Neuronal stem cell (in vitro differentiated cells): Measurements from ENCODE around the gene ZNF224.

Experiments used
- DNase-seq: peaks from one replicate; pipeline ENCODE4 v3.0.0-alpha.2; 2013; ENCODE audit warnings: low spot score
- H2AFZ ChIP-seq: one replicate; pipeline ENCODE4 v1.6.1; 2013; ENCODE audit warnings: mild to moderate bottlenecking, low read length, inconsistent platforms
- H2AK5ac ChIP-seq: 2 replicates; pipeline ENCODE4 v1.6.1; 2013; ENCODE audit warnings: low read depth, mild to moderate bottlenecking, inconsistent platforms, low read length, moderate library complexity, mixed read lengths
- H2BK120ac ChIP-seq: 2 replicates; pipeline ENCODE4 v1.6.1; 2013; ENCODE audit warnings: low read depth, mild to moderate bottlenecking, inconsistent platforms, low read length, moderate library complexity, mixed read lengths
- H2BK12ac ChIP-seq: one replicate; pipeline ENCODE4 v1.6.1; 2013; ENCODE audit warnings: low read length, inconsistent platforms
- H2BK15ac ChIP-seq: 2 replicates; pipeline ENCODE4 v1.6.1; 2013; ENCODE audit warnings: mild to moderate bottlenecking, low read length, inconsistent platforms, mixed read lengths
- H2BK5ac ChIP-seq: one replicate; pipeline ENCODE4 v1.6.1; 2013; ENCODE audit warnings: inconsistent platforms, mild to moderate bottlenecking, low read length, moderate library complexity
- H3K14ac ChIP-seq: one replicate; pipeline ENCODE4 v1.6.1; 2013; ENCODE audit warnings: low read length, inconsistent platforms
- H3K18ac ChIP-seq: 2 replicates; pipeline ENCODE4 v1.6.1; 2013; ENCODE audit warnings: low read length, inconsistent platforms
- H3K23ac ChIP-seq: 2 replicates; pipeline ENCODE4 v1.6.1; 2013; ENCODE audit warnings: low read depth, mild to moderate bottlenecking, mixed read lengths, low read length, inconsistent platforms; ENCODE audit not compliant: poor library complexity
- H3K27ac ChIP-seq: replicated peaks from 3 replicates; pipeline ENCODE4 v1.5.1; 2013; ENCODE audit warnings: low read length, inconsistent platforms
- H3K27me3 ChIP-seq, 3 experiments: 2 replicates each; pipeline ENCODE4 v1.6.1; 2013; ENCODE audit warnings: low read length in 3 of 3, mild to moderate bottlenecking in 2 of 3, inconsistent platforms in 1 of 3, low read depth in 1 of 3, mixed read lengths in 1 of 3, moderate library complexity in 1 of 3; ENCODE audit not compliant: control insufficient read depth in 3 of 3, insufficient read depth in 3 of 3
- H3K36me3 ChIP-seq, 2 donors: replicated peaks in 1 of 2; 2 replicates each; pipeline ENCODE4 v1.6.1; 2013; ENCODE audit warnings: low read length in 2 of 2; ENCODE audit not compliant: control insufficient read depth in 2 of 2, insufficient read depth in 2 of 2
- H3K4ac ChIP-seq: 2 replicates; pipeline ENCODE4 v1.6.1; 2013; ENCODE audit warnings: inconsistent platforms, mild to moderate bottlenecking, low read length, moderate library complexity
- H3K4me1 ChIP-seq, 2 donors: 1 replicate in 1 of 2; 2 replicates in 1 of 2; pipeline ENCODE4 v1.6.1; 2013; ENCODE audit warnings: low read length in 2 of 2, low read depth in 1 of 2; ENCODE audit not compliant: control insufficient read depth in 2 of 2, insufficient read depth in 1 of 2
- H3K4me2 ChIP-seq: one replicate; pipeline ENCODE4 v1.6.1; 2013; ENCODE audit warnings: mild to moderate bottlenecking, low read length, inconsistent platforms; ENCODE audit not compliant: insufficient read depth, poor library complexity, severe bottlenecking
- H3K4me3 ChIP-seq, 2 donors: 2 replicates each; pipeline ENCODE4 v1.5.1; 2013; ENCODE audit warnings: low read length in 2 of 2, mild to moderate bottlenecking in 2 of 2, inconsistent platforms in 1 of 2, moderate library complexity in 1 of 2
- H3K79me1 ChIP-seq: one replicate; pipeline ENCODE4 v1.6.1; 2013; ENCODE audit warnings: low read depth, mild to moderate bottlenecking, inconsistent platforms, low read length, moderate library complexity
- H3K9ac ChIP-seq: one replicate; pipeline ENCODE4 v1.6.1; 2013; ENCODE audit warnings: mild to moderate bottlenecking, low read depth, low read length, inconsistent platforms; ENCODE audit not compliant: poor library complexity
- H3K9me3 ChIP-seq, 2 donors: replicated peaks in 1 of 2; 2 replicates each; pipeline versions ENCODE3 to v1.6.1; 2013; ENCODE audit warnings: low read length in 2 of 2, mild to moderate bottlenecking in 2 of 2, inconsistent platforms in 1 of 2, low read depth in 1 of 2, mixed read lengths in 1 of 2, moderate library complexity in 1 of 2; ENCODE audit not compliant: control insufficient read depth in 2 of 2, insufficient read depth in 1 of 2
- H4K8ac ChIP-seq: one replicate; pipeline ENCODE4 v1.6.1; 2013; ENCODE audit warnings: low read depth, mild to moderate bottlenecking, inconsistent platforms, low read length, moderate library complexity
- H4K91ac ChIP-seq: one replicate; pipeline ENCODE4 v1.6.1; 2013; ENCODE audit warnings: low read length, low read depth, mild to moderate bottlenecking, inconsistent platforms; ENCODE audit not compliant: poor library complexity
- WGBS, 2 donors: extraction: QIAGEN DNeasy Blood & Tissue Kit; methylation state at CpG; one replicate each; pipeline ENCODE4 v1.1.7; 2013; ENCODE audit warnings: missing lambda C conversion rate in 2 of 2, mixed read lengths in 1 of 2; ENCODE audit not compliant: insufficient read length in 2 of 2, insufficient replicate concordance in 1 of 2; ENCODE audit errors: extremely low coverage in 2 of 2; 5-methylcytosine and 5-hydroxymethylcytosine counted together

Gene ZNF224

GRCh38 chr19:44055870-44056269 lies 38.3 kb upstream of the ZNF224 start:
- no peak overlapping the region for H3K14ac ChIP-seq
- H3K9me3 ChIP-seq, result peaks cover 1 to 13% of the 10 kb centered on the region in 2 donors
- peaks cover 18 to 59% of the 10 kb centered on the region in 2 donors for H3K36me3 ChIP-seq
- H2BK5ac ChIP-seq, result no peak overlapping the region
- no peak overlapping the region for H3K4ac ChIP-seq
- H3K27me3 ChIP-seq, result no peaks in the 10 kb centered on the region
- no peaks in the 10 kb centered on the region for H3K79me1 ChIP-seq
- WGBS, 2 donors, result no CpG with 5 or more reads among the region's 5 CpGs
- H4K8ac ChIP-seq, result no peak overlapping the region
- H3K4me3 ChIP-seq, result no peak overlapping the region
- DNase-seq, result no peak
- H4K91ac ChIP-seq, result no peak overlapping the region
- no peak overlapping the region for H3K27ac ChIP-seq
- H3K4me1 ChIP-seq, result peaks cover 0 to 5% of the 10 kb centered on the region in 2 donors
- H3K9ac ChIP-seq, result no peak overlapping the region
- H2BK15ac ChIP-seq, result no peak overlapping the region
- no peak overlapping the region for H2BK120ac ChIP-seq
- no peak overlapping the region for H3K4me2 ChIP-seq
- H2AK5ac ChIP-seq, result no peak overlapping the region
- H3K18ac ChIP-seq, result no peak overlapping the region
- H3K23ac ChIP-seq, result no peak overlapping the region
- no peak overlapping the region for H2AFZ ChIP-seq
- no peak overlapping the region for H2BK12ac ChIP-seq

GRCh38 chr19:44059229-44059628 lies 34.9 kb upstream of the ZNF224 start:
- no peak for DNase-seq
- Histone ChIP-seq H2AK5ac (no peak overlapping the region), H3K36me3 (peaks cover 25 to 92% of the 10 kb centered on the region in 2 donors), H4K91ac (no peak overlapping the region), H3K79me1 (no peaks in the 10 kb centered on the region), H3K14ac (no peak overlapping the region), H3K4ac (no peak overlapping the region), H3K27me3 (no peaks in the 10 kb centered on the region), H3K4me2 (no peak overlapping the region), H3K9me3 (peaks cover 1 to 13% of the 10 kb centered on the region in 2 donors), H2BK15ac (no peak overlapping the region), H2BK120ac (no peak overlapping the region), H2BK5ac (no peak overlapping the region), H3K18ac (no peak overlapping the region), H2BK12ac (no peak overlapping the region), H4K8ac (no peak overlapping the region), H3K9ac (no peak overlapping the region), H3K27ac (no peak overlapping the region), H3K4me1 (no peaks in the 10 kb centered on the region), H2AFZ (no peak overlapping the region), H3K4me3 (no peak overlapping the region), H3K23ac (no peak overlapping the region)
- WGBS, 2 donors, result no CpG with 5 or more reads among the region's 2 CpGs

GRCh38 chr19:44061038-44061437 lies 33.1 kb upstream of the ZNF224 start:
- H3K4ac ChIP-seq, result no peak overlapping the region
- H3K18ac ChIP-seq, result no peak overlapping the region
- no peak for DNase-seq
- no CpG with 5 or more reads among the region's 1 CpG for WGBS, 2 donors
- H2BK15ac ChIP-seq, result no peak overlapping the region
- no peak overlapping the region for H3K14ac ChIP-seq
- no peaks in the 10 kb centered on the region for H3K79me1 ChIP-seq
- H4K91ac ChIP-seq, result no peak overlapping the region
- peaks cover 6 to 21% of the 10 kb centered on the region in 2 donors for H3K9me3 ChIP-seq
- no peak overlapping the region for H4K8ac ChIP-seq
- H2AK5ac ChIP-seq, result no peak overlapping the region
- no peak overlapping the region for H2BK120ac ChIP-seq
- H2BK5ac ChIP-seq, result no peak overlapping the region
- no peaks in the 10 kb centered on the region for H3K27me3 ChIP-seq
- no peak overlapping the region for H2BK12ac ChIP-seq
- H3K4me2 ChIP-seq, result no peak overlapping the region
- H3K4me1 ChIP-seq, result no peaks in the 10 kb centered on the region
- no peak overlapping the region for H3K9ac ChIP-seq
- H3K36me3 ChIP-seq, result peaks cover 24 to 94% of the 10 kb centered on the region in 2 donors
- H3K4me3 ChIP-seq, result no peak overlapping the region
- no peak overlapping the region for H2AFZ ChIP-seq
- H3K23ac ChIP-seq, result no peak overlapping the region
- no peak overlapping the region for H3K27ac ChIP-seq

- no peaks in the 10 kb centered on the region for H3K4me1 ChIP-seq
- no peaks in the 10 kb centered on the region for H3K27me3 ChIP-seq
- H3K18ac ChIP-seq, result no peak overlapping the region
- DNase-seq, result no peak
- no peak overlapping the region for H2BK15ac ChIP-seq
- H3K9me3 ChIP-seq, result peaks cover 13 to 42% of the 10 kb centered on the region in 2 donors
- H3K27ac ChIP-seq, result no peak overlapping the region
- H2AK5ac ChIP-seq, result no peak overlapping the region
- no peak overlapping the region for H2AFZ ChIP-seq
- no peak overlapping the region for H3K4me3 ChIP-seq
- no CpG with 5 or more reads among the region's 3 CpGs for WGBS, 2 donors
- no peak overlapping the region for H3K9ac ChIP-seq
- no peak overlapping the region for H3K4ac ChIP-seq
- no peak overlapping the region for H2BK12ac ChIP-seq
- H4K91ac ChIP-seq, result no peak overlapping the region
- H3K79me1 ChIP-seq, result no peaks in the 10 kb centered on the region
- H2BK5ac ChIP-seq, result no peak overlapping the region
- H3K23ac ChIP-seq, result no peak overlapping the region
- no peak overlapping the region for H3K4me2 ChIP-seq
- peaks cover 19 to 74% of the 10 kb centered on the region in 2 donors for H3K36me3 ChIP-seq
- H4K8ac ChIP-seq, result no peak overlapping the region
- H2BK120ac ChIP-seq, result no peak overlapping the region
- no peak overlapping the region for H3K14ac ChIP-seq
These were observed 27.9 kb upstream of the ZNF224 start for GRCh38 chr19:44066305-44066704.
